IMR-90 (cell line): Measurements from ENCODE around the gene SNX22. TPM values are rescaled to one million over a fixed set of nuclear protein-coding genes. Genes with fewer than 3 reads are reported as not detected.

Experiments
- ATAC-seq: fragments of 200-7000 bp; cut with Tn5 transposase; 2 replicates; pipeline ENCODE4 v1.9.1; 2020; ENCODE audit warnings: low read depth, mild to moderate bottlenecking, moderate library complexity
- BruUV-seq: library from RNA; stranded (reverse); fragments of 400-500 nt; replicated peaks from 2 replicates; lab custom pipeline; 2021; lab: Mats Ljungman, UMichigan
- CTCF ChIA-PET: fragments of 300-600 bp; formaldehyde crosslinking; extraction: SDS; loops from one replicate; lab custom pipeline; 2021; ENCODE audit warnings: antibody characterized with exemption; lab: Yijun Ruan, JAX
- POLR2A ChIA-PET: fragments of 300-600 bp; sonication (Branson Sonifier 250); formaldehyde crosslinking; loops from one replicate; lab custom pipeline; 2022; ENCODE audit warnings: antibody characterized with exemption; ENCODE audit not compliant: unreplicated experiment; lab: Charles Lee
- DNase-seq: peaks from one replicate; pipeline ENCODE4 v3.0.0; 2013
- H2AFZ ChIP-seq: replicated peaks from 2 replicates; pipeline ENCODE3; 2013; ENCODE audit warnings: low read length, mild to moderate bottlenecking; ENCODE audit not compliant: poor library complexity
- H2AK5ac ChIP-seq: 2 replicates; pipeline ENCODE4 v1.6.1; 2013; ENCODE audit warnings: low read depth, low read length, inconsistent platforms
- H2AK9ac ChIP-seq: replicated peaks from 2 replicates; pipeline ENCODE3; 2013; ENCODE audit warnings: mild to moderate bottlenecking, low read depth, low read length, moderate library complexity; ENCODE audit not compliant: poor library complexity
- H2BK120ac ChIP-seq: 2 replicates; pipeline ENCODE4 v1.6.1; 2013; ENCODE audit warnings: low read depth, low read length, inconsistent platforms
- H2BK15ac ChIP-seq: 3 replicates; pipeline ENCODE4 v1.6.1; 2013; ENCODE audit warnings: low read depth, low read length, inconsistent platforms
- H2BK20ac ChIP-seq: 2 replicates; pipeline ENCODE4 v1.6.1; 2013; ENCODE audit warnings: low read depth, mild to moderate bottlenecking, inconsistent platforms, low read length, moderate library complexity
- H2BK5ac ChIP-seq: 2 replicates; pipeline ENCODE4 v1.6.1; 2013; ENCODE audit warnings: mild to moderate bottlenecking, low read depth, low read length, inconsistent platforms; ENCODE audit not compliant: poor library complexity, severe bottlenecking
- H3K14ac ChIP-seq: replicated peaks from 2 replicates; pipeline ENCODE4 v1.6.1; 2013; ENCODE audit warnings: low read depth, low read length, inconsistent platforms
- H3K18ac ChIP-seq: 2 replicates; pipeline ENCODE4 v1.6.1; 2013; ENCODE audit warnings: low read depth, low read length, control low read depth
- H3K23ac ChIP-seq: 2 replicates; pipeline ENCODE4 v1.6.1; 2013; ENCODE audit warnings: low read depth, low read length, inconsistent platforms
- H3K27ac ChIP-seq: 2 replicates; pipeline ENCODE4 v1.5.1; 2013; ENCODE audit warnings: mild to moderate bottlenecking, control low read depth, low read length; ENCODE audit not compliant: insufficient read depth
- H3K27me3 ChIP-seq: 2 replicates; pipeline ENCODE4 v1.6.1; 2013; ENCODE audit warnings: low read length; ENCODE audit not compliant: control insufficient read depth, insufficient read depth
- H3K36me3 ChIP-seq: 2 replicates; pipeline ENCODE4 v1.6.1; 2013; ENCODE audit warnings: low read length, mixed read lengths; ENCODE audit not compliant: control insufficient read depth, insufficient read depth
- H3K4ac ChIP-seq: 2 replicates; pipeline ENCODE4 v1.6.1; 2013; ENCODE audit warnings: low read depth, low read length, inconsistent platforms
- H3K4me1 ChIP-seq: 2 replicates; pipeline ENCODE4 v1.6.1; 2013; ENCODE audit warnings: low read length, mixed read lengths; ENCODE audit not compliant: control insufficient read depth, insufficient read depth
- H3K4me2 ChIP-seq: 2 replicates; pipeline ENCODE4 v1.6.1; 2013; ENCODE audit warnings: low read depth, mild to moderate bottlenecking, control low read depth, low read length, moderate library complexity
- H3K4me3 ChIP-seq: 2 replicates; pipeline ENCODE4 v1.5.1; 2013; ENCODE audit warnings: low read depth, mild to moderate bottlenecking, control low read depth, low read length, moderate library complexity; ENCODE audit not compliant: insufficient read depth
- H3K56ac ChIP-seq: 2 replicates; pipeline ENCODE4 v1.6.1; 2013; ENCODE audit warnings: low read length, inconsistent platforms; ENCODE audit not compliant: insufficient read depth; ENCODE audit errors: extremely low read depth
- H3K79me1 ChIP-seq, 2 experiments: 2 replicates each; pipeline ENCODE4 v1.6.1; 2013; ENCODE audit warnings: low read length in 2 of 2, inconsistent platforms in 1 of 2, low read depth in 1 of 2
- H3K9ac ChIP-seq: 2 replicates; pipeline ENCODE4 v1.6.1; 2013; ENCODE audit warnings: low read depth, low read length, control low read depth
- H3K9me1 ChIP-seq: 2 replicates; pipeline ENCODE4 v1.6.1; 2013; ENCODE audit warnings: low read length, inconsistent platforms; ENCODE audit not compliant: insufficient read depth
- H3K9me3 ChIP-seq: 2 replicates; pipeline ENCODE4 v1.6.1; 2013; ENCODE audit warnings: low read length; ENCODE audit not compliant: control insufficient read depth, insufficient read depth
- H4K20me1 ChIP-seq: 2 replicates; pipeline ENCODE4 v1.6.1; 2013; ENCODE audit warnings: low read length, inconsistent platforms; ENCODE audit not compliant: insufficient read depth
- H4K5ac ChIP-seq: 2 replicates; pipeline ENCODE4 v1.6.1; 2013; ENCODE audit warnings: mild to moderate bottlenecking, low read depth, low read length, control low read depth
- H4K8ac ChIP-seq, 2 experiments: 2 replicates each; pipeline ENCODE4 v1.6.1; 2013; ENCODE audit warnings: low read depth in 2 of 2, low read length in 2 of 2, control low read depth in 1 of 2, inconsistent platforms in 1 of 2
- H4K91ac ChIP-seq: 2 replicates; pipeline ENCODE4 v1.6.1; 2013; ENCODE audit warnings: low read depth, low read length, inconsistent platforms; ENCODE audit not compliant: insufficient read depth
- CEBPB ChIP-seq: IDR thresholded peaks from 2 replicates; pipeline ENCODE4 v1.6.1; 2012; ENCODE audit warnings: low read depth, low read length, improper control_type of control experiment
- WGBS, 2 experiments: methylation state at CpG; one replicate each; pipeline versions ENCODE4 v1.1.5 to v1.1.7; 2013; ENCODE audit warnings: missing lambda C conversion rate in 2 of 2; ENCODE audit not compliant: insufficient read length in 1 of 2; ENCODE audit errors: extremely low coverage in 2 of 2; 5-methylcytosine and 5-hydroxymethylcytosine counted together
- dilution Hi-C: fragments of 300-500 bp; cut with HindIII; formaldehyde crosslinking; loops from one replicate; pipeline ENCODE4 v1.14.3; 2018; ENCODE audit warnings: low sequenced_read_pairs; ENCODE audit not compliant: unreplicated experiment
- in situ Hi-C: fragments of 300-500 bp; cut with MboI; formaldehyde crosslinking; loops from 3 replicates; pipeline ENCODE4 v1.14.3; 2019; ENCODE audit warnings: low sequenced_read_pairs, inconsistent platforms, mixed read lengths
- intact Hi-C: fragments of 100-400 bp; cut with micrococcal nuclease; formaldehyde crosslinking; loops from 2 replicates; pipeline ENCODE4 v1.10.0; 2022
- polyA plus RNA-seq, 3 experiments: library from polyadenylated mRNA; depleted of rRNA; stranded (reverse); fragments of >200 nt; gene quantifications; 2 replicates each; pipeline ENCODE4 v1.2.3, GENCODE V29; 2012; ENCODE audit warnings: low replicate concordance in 1 of 3
- total RNA-seq: library from RNA; depleted of rRNA; stranded (reverse); fragments of >200 nt; gene quantifications from 2 replicates; pipeline ENCODE4 v1.2.3, GENCODE V29; 2012
- TF ChIP-seq, protein P1 (sequence below): fragments of 150-350 bp; IDR thresholded peaks from 2 replicates; pipeline ENCODE4 v1.6.1; 2017; ENCODE audit warnings: mild to moderate bottlenecking, antibody characterized with exemption, low read length, low read depth

Gene SNX22
- total and polyA plus RNA-seq, 2 of the 4 experiments (the other 2 are of a cell fraction): 0.12 to 0.18 TPM

- Histone ChIP-seq H3K4me2 (peak overlapping the region; percentile 93), H3K36me3 (peaks cover 19% of the 10 kb centered on the region), H3K23ac (peak overlapping the region; percentile 64; the same call in 1 of the 2 replicates), H3K14ac (peak overlapping the region; percentile 90), H3K4ac (peak overlapping the region; percentile 89; the same call in 1 of the 2 replicates), H2AFZ (peak overlapping the region; percentile 96), H3K9me3 (no peaks in the 10 kb centered on the region), H3K9ac (peak overlapping the region; percentile 87; the same call in 1 of the 2 replicates), H2BK120ac (0 out of 2 replicates have a peak overlapping the region, but pooled peaks have one; percentile 43), H3K4me1 (peaks cover 6% of the 10 kb centered on the region), H3K56ac (peak overlapping the region; percentile 82; the same call in 1 of the 2 replicates), H4K91ac (peak overlapping the region; percentile 82), H3K79me1 (peaks cover 15 to 25% of the 10 kb centered on the region in 2 experiments), H3K4me3 (peak overlapping the region; percentile 45; the same call in 1 of the 2 replicates), H3K27ac (peak overlapping the region; percentile 83), H3K27me3 (no peaks in the 10 kb centered on the region), H4K8ac (peak overlapping the region; percentile 96 to 99), H2AK5ac (peak overlapping the region; percentile 71; the same call in 1 of the 2 replicates), H4K20me1 (peaks cover 24% of the 10 kb centered on the region), H3K9me1 (peaks cover 16% of the 10 kb centered on the region), H3K18ac (peak overlapping the region; percentile 61; the same call in 1 of the 2 replicates), H2BK15ac (0 out of 3 replicates have a peak overlapping the region, but pooled peaks have one; percentile 45), H4K5ac (peak overlapping the region; percentile 93), H2BK5ac (peak overlapping the region; percentile 79), H2AK9ac (peak overlapping the region; percentile 83), H2BK20ac (no peak overlapping the region)
- in situ Hi-C loops (no loop called here), dilution Hi-C loops (no loop called here), intact Hi-C loops (loop anchor here (1.0 kb wide), 2 partner anchors 192 to 214 kb away; partner anchors contain the start of gene CSNK1G1)
- no TSS peak for BruUV-seq
- ChIA-PET POLR2A (interaction anchor here (1.6 kb wide), 1 partner anchor 10 kb away, joined by 7 read pairs; no protein-coding TSS in a partner anchor), CTCF (interaction anchor here (1.1 to 1.4 kb wide), 3 partner anchors 11 to 185 kb away, joined by 3 to 5 read pairs (median 4); no protein-coding TSS in a partner anchor)
- DNase-seq (no peak), ATAC-seq (no peak)
- TF ChIP-seq CEBPB: 0 out of 2 replicates have a peak, but pooled peaks have one; percentile 31
- TF ChIP-seq, protein P1, sequence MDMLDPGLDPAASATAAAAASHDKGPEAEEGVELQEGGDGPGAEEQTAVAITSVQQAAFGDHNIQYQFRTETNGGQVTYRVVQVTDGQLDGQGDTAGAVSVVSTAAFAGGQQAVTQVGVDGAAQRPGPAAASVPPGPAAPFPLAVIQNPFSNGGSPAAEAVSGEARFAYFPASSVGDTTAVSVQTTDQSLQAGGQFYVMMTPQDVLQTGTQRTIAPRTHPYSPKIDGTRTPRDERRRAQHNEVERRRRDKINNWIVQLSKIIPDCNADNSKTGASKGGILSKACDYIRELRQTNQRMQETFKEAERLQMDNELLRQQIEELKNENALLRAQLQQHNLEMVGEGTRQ: no peak
- WGBS, 2 experiments: 60 to 100% methylated on average over 3 to 7 of the region's 14 CpGs
These were observed 12.3 kb downstream of the SNX22 start for GRCh38 chr15:64163659-64164362.
